Activated CD4-positive, alpha-beta T cell treated with anti-CD3 and anti-CD28 coated beads for 24 hours (primary cell): ENCODE measurements around the gene C3orf70.

Experiments used
- DNase-seq, 2 donors: peaks; one replicate each; pipeline ENCODE4 v3.0.0-alpha.2; 2020; ENCODE audit warnings: low read depth in 2 of 2

C3orf70 gene

GRCh38 chr3:185051801-185052200, 101.1 kb downstream of the C3orf70 start:
- DNase-seq, result no peak

GRCh38 chr3:185049710-185050109, 103.2 kb downstream of the C3orf70 start:
- DNase-seq, result no peak

DNA sequence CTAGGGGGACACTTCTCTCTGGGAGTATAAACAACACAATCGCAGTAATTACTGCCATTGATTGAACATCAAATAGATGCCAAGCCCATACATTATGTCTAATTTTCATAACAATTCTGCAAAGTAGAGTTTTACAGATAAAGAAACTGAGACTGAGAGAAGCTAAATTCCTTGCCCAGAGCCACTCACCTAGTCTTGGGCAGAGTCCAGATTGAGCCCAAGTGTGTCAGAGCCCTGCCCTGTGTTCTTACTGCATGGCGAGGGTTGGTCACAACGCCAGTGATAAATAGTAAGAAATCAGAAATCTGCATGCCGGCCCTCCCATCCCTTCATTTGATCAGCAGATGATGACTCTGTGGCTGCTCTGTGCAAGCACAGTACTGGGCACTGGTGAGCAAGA, 106.3 kb downstream of the C3orf70 start:
- DNase-seq, result no peak

GRCh38 chr3:185046164-185046515, 106.7 kb downstream of the C3orf70 start:
- no peak for DNase-seq

DNA sequence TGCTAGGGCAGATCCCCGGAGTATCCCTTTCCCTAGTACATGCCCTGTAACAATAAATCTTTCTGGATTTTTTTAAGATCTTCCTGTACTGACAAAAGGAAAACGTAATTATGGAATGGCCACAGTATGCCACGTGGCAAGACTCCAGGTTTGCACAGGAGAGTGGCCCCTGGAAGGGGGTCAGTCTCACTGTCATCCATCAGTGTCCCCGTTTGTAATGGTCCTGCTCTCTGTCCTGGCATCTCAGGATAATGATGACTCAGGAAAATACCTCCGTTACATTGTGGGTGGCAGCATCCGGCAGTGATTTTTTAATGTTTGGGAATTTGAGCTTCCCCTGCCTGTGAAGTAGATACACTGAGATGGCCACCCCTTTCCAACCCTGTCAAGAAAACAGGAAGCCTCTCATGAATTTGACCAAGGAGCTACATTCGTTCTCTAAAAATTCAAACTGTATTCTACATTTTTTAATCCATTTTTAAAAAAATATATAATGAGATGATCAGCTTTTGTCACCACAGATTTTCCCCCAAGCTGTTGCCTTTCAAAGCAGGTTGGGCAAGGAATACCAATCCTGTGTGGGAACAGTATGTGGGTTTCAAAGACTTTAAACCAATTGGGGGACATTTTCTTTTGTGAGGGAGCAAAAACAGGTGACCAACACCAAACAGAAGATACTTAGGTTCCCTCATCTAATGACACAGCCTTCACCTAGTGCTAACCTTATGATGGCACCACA, 110.4 kb downstream of the C3orf70 start:
- no peak for DNase-seq

- DNase-seq, result no peak
These were observed 111.3 kb downstream of the C3orf70 start for GRCh38 chr3:185041540-185041939.

DNA sequence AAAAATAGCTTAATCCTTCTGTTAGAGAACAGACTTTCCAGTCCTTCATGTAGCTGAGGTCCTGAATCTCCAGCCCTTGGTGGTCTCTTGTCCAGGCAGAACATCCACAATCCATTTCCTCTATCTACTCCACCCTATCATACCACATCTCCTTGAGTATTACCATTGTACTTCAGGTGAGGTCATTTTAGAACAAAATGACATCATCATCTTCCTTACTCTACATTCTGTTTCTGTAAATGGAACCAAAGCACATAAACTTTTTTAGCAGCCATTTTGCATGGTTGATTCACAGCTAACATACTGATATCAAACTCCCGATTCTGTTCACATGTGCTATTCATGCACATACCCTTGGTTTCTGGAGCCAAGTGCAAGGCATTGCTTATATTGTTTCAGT, 112.4 kb downstream of the C3orf70 start:
- DNase-seq, result no peak

GRCh38 chr3:185037801-185038200, 115.1 kb downstream of the C3orf70 start:
- no peak for DNase-seq

DNA sequence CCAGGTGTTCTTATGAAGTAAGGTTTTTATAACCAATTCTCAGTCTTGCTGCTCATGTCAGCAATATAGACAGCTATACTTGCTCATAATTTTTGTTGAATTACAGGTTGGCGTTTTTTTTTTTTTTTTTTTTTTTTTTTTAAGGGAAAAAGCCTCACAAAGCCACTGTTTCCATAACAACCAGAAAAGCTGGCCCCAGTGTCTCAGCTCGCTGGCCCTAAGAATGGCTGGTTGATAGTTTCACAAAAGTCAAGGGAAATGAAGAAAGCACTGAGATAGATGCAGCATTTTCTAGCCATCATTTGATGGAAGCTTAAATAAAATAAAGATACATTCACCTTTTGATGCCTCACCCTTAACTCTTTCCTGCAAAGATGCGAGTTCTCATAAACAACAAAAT, 121.9 kb downstream of the C3orf70 start:
- DNase-seq, result no peak

- no peak for DNase-seq
These were observed 122.5 kb downstream of the C3orf70 start for GRCh38 chr3:185030399-185030798.

- DNase-seq, result no peak
These were observed 123.8 kb downstream of the C3orf70 start for GRCh38 chr3:185029086-185029485.

GRCh38 chr3:185028121-185028520, 124.7 kb downstream of the C3orf70 start:
- DNase-seq, result no peak
